Fibroblast of skin of left quadriceps (primary cell): ENCODE data around the gene AOPEP.

Experiments used
- DNase-seq, 2 experiments: peaks; one replicate each; pipeline ENCODE4 v3.0.0-alpha.2; 2013; ENCODE audit warnings: low read depth in 2 of 2

The AOPEP gene

GRCh38 chr9:94899464-94900221, 173.1 kb downstream of the AOPEP start:
- DNase-seq, result no peak

- peak; percentile 95 to 96 for DNase-seq
These were observed 173.9 kb downstream of the AOPEP start for GRCh38 chr9:94900222-94901018.

- DNase-seq, result no peak
These were observed 174.5 kb downstream of the AOPEP start for GRCh38 chr9:94901019-94901363.

- DNase-seq, result no peak
These were observed 177.5 kb downstream of the AOPEP start for GRCh38 chr9:94903961-94904421.

- DNase-seq, result no peak
These were observed 178.3 kb downstream of the AOPEP start for GRCh38 chr9:94904806-94905205.

GRCh38 chr9:94905606-94906005, 179.1 kb downstream of the AOPEP start:
- no peak for DNase-seq

- DNase-seq, result no peak
These were observed 179.7 kb downstream of the AOPEP start for GRCh38 chr9:94906181-94906580.

GRCh38 chr9:94906713-94907112, 180.2 kb downstream of the AOPEP start:
- no peak for DNase-seq

GRCh38 chr9:94907264-94907936, 180.9 kb downstream of the AOPEP start:
- DNase-seq, result no peak

GRCh38 chr9:94908011-94908563, 181.6 kb downstream of the AOPEP start:
- no peak for DNase-seq

GRCh38 chr9:94908583-94909249, 182.2 kb downstream of the AOPEP start:
- DNase-seq, result no peak

- DNase-seq, result no peak
These were observed 182.9 kb downstream of the AOPEP start for GRCh38 chr9:94909250-94909894.

- no peak for DNase-seq
These were observed 183.6 kb downstream of the AOPEP start for GRCh38 chr9:94909965-94910730.

- no peak for DNase-seq
These were observed 184.7 kb downstream of the AOPEP start for GRCh38 chr9:94911211-94911610.

- no peak for DNase-seq
These were observed 185.6 kb downstream of the AOPEP start for GRCh38 chr9:94911986-94912635.

- peak; percentile 88 to 90 for DNase-seq
These were observed 186.3 kb downstream of the AOPEP start for GRCh38 chr9:94912700-94913249.

GRCh38 chr9:94913550-94913949, 187.1 kb downstream of the AOPEP start:
- no peak for DNase-seq

GRCh38 chr9:94915476-94916450, 189.3 kb downstream of the AOPEP start:
- no peak for DNase-seq
